NCI-H187 treated with DMSO at 0.1 percent for 48 hours (cell line): ENCODE results near the gene CFAP43.

Experiments
- DNase-seq: peaks from one replicate; lab custom pipeline; 2025; lab: John Stamatoyannopoulos, UW

The CFAP43 gene

GRCh38 chr10:104098358-104098925 is 133.7 kb downstream of the CFAP43 start:
- no peak for DNase-seq

GRCh38 chr10:104096692-104097091 is 135.5 kb downstream of the CFAP43 start:
- DNase-seq = no peak

GRCh38 chr10:104092749-104093148 is 139.4 kb downstream of the CFAP43 start:
- DNase-seq = no peak

GRCh38 chr10:104090611-104091010 is 141.6 kb downstream of the CFAP43 start:
- DNase-seq = no peak

GRCh38 chr10:104089621-104090020 is 142.5 kb downstream of the CFAP43 start:
- no peak for DNase-seq

GRCh38 chr10:104088239-104088638 is 143.9 kb downstream of the CFAP43 start:
- DNase-seq = no peak

- DNase-seq = no peak
Measured at GRCh38 chr10:104085801-104086400, 146.3 kb downstream of the CFAP43 start, which contains the start of gene COL17A1. Gene COL17A1, minus strand, starts transcription at chr10:104085880. Its CDS starts 5,207 bp downstream, at chr10:104080673.

- no peak for DNase-seq
Measured at GRCh38 chr10:104084482-104085142, 147.6 kb downstream of the CFAP43 start.

GRCh38 chr10:104081998-104082397 is 150.2 kb downstream of the CFAP43 start:
- DNase-seq = no peak

- DNase-seq = no peak
Measured at GRCh38 chr10:104080762-104081161, 151.4 kb downstream of the CFAP43 start.
